Neural cell (in vitro differentiated cells): ENCODE measurements around the gene C1orf50. TPM values are rescaled to one million over a fixed set of nuclear protein-coding genes. Genes with fewer than 3 reads are reported as not detected.

ENCODE experiments used
- H2AFZ ChIP-seq: fragments of 200-600, 300-800 bp; sonication (generic), shearing (Covaris generic); 2 replicates; pipeline ENCODE4 v1.6.0; 2014; ENCODE audit warnings: low read depth, mild to moderate bottlenecking, antibody characterized with exemption, low read length, moderate library complexity
- H3F3A ChIP-seq: fragments of 200-600 bp; shearing (Covaris generic); 2 replicates; pipeline ENCODE4 v1.6.1; 2016; ENCODE audit warnings: mild to moderate bottlenecking, moderate library complexity, mixed read lengths, antibody characterized with exemption, low read length; ENCODE audit not compliant: insufficient read depth, poor library complexity, severe bottlenecking
- H3K27ac ChIP-seq: fragments of 200-600, 300-800 bp; sonication (generic), shearing (Covaris generic); 2 replicates; pipeline ENCODE4 v1.5.1; 2014; ENCODE audit warnings: mild to moderate bottlenecking, low read length, moderate library complexity
- H3K27me3 ChIP-seq: fragments of 300-800, 200-600 bp; sonication (generic), shearing (Covaris generic); 2 replicates; pipeline ENCODE4 v1.6.0; 2014; ENCODE audit warnings: mild to moderate bottlenecking, low read depth, low read length, moderate library complexity; ENCODE audit not compliant: insufficient read depth
- H3K36me3 ChIP-seq: fragments of 300-800, 200-600 bp; sonication (generic), shearing (Covaris generic); 2 replicates; pipeline ENCODE4 v1.5.1; 2014; ENCODE audit warnings: mild to moderate bottlenecking, antibody characterized with exemption, low read length, moderate library complexity; ENCODE audit not compliant: insufficient read depth
- H3K4me2 ChIP-seq: fragments of 300-800, 200-600 bp; sonication (generic), shearing (Covaris generic); 2 replicates; pipeline ENCODE4 v1.6.0; 2014; ENCODE audit warnings: mild to moderate bottlenecking, low read length
- H3K4me3 ChIP-seq: fragments of 300-800, 200-600 bp; sonication (generic), shearing (Covaris generic); 2 replicates; pipeline ENCODE4 v1.5.1; 2014; ENCODE audit warnings: mild to moderate bottlenecking, low read length, moderate library complexity
- H3K79me2 ChIP-seq: fragments of 200-600 bp; shearing (Covaris generic); replicated peaks from 2 replicates; pipeline ENCODE4 v1.6.0; 2014; ENCODE audit warnings: mild to moderate bottlenecking, low read length, moderate library complexity; ENCODE audit not compliant: insufficient read depth
- H3K9ac ChIP-seq: fragments of 300-800, 200-600 bp; sonication (generic), shearing (Covaris generic); 2 replicates; pipeline ENCODE4 v1.6.1; 2016; ENCODE audit warnings: mild to moderate bottlenecking, low read length, mixed read lengths
- H3K9me2 ChIP-seq: fragments of 200-600 bp; shearing (Covaris generic); 2 replicates; pipeline ENCODE4 v1.6.1; 2016; ENCODE audit warnings: mild to moderate bottlenecking, low read length, mixed read lengths; ENCODE audit not compliant: insufficient read depth
- H3K9me3 ChIP-seq: fragments of 200-600, 300-800 bp; sonication (generic), shearing (Covaris generic); 2 replicates; pipeline ENCODE4 v1.6.1; 2016; ENCODE audit warnings: mild to moderate bottlenecking, mixed run types, low read length, moderate library complexity, mixed read lengths
- H4K20me1 ChIP-seq: fragments of 200-600 bp; shearing (Covaris generic); 2 replicates; pipeline ENCODE4 v1.6.1; 2016; ENCODE audit warnings: mild to moderate bottlenecking, mixed run types; ENCODE audit not compliant: insufficient read depth
- EP300 ChIP-seq: fragments of 450-650 bp; conservative IDR thresholded peaks from 2 replicates; pipeline ENCODE4 v1.6.1; 2014; ENCODE audit warnings: antibody characterized with exemption, mild to moderate bottlenecking, moderate library complexity; ENCODE audit not compliant: poor library complexity, severe bottlenecking
- EZH2 ChIP-seq: fragments of 200-600, 300-800 bp; shearing (Covaris generic), sonication (generic); IDR thresholded peaks from 2 replicates; pipeline ENCODE4 v1.6.1; 2014; ENCODE audit warnings: antibody characterized with exemption, low read length, borderline replicate concordance, mild to moderate bottlenecking; ENCODE audit not compliant: insufficient read depth, poor library complexity, severe bottlenecking
- MXI1 ChIP-seq: fragments of 450-650 bp; conservative IDR thresholded peaks from 2 replicates; pipeline ENCODE4 v1.6.1; 2014; ENCODE audit warnings: antibody characterized with exemption, mild to moderate bottlenecking; ENCODE audit not compliant: poor library complexity, severe bottlenecking
- POLR2AphosphoS5 ChIP-seq: IDR thresholded peaks from 2 replicates; pipeline ENCODE4 v1.6.1; 2012
- RAD21 ChIP-seq: fragments of 450-650 bp; conservative IDR thresholded peaks from 2 replicates; pipeline ENCODE4 v1.6.1; 2014; ENCODE audit warnings: antibody characterized with exemption, mild to moderate bottlenecking, moderate library complexity
- SMC3 ChIP-seq: fragments of 450-650 bp; conservative IDR thresholded peaks from 2 replicates; pipeline ENCODE4 v1.6.1; 2014; ENCODE audit warnings: antibody characterized with exemption, mild to moderate bottlenecking, moderate library complexity; ENCODE audit not compliant: poor library complexity
- polyA plus RNA-seq: library from polyadenylated mRNA; depleted of rRNA; stranded (reverse); fragments of >200 nt; gene quantifications from 2 replicates; pipeline ENCODE4 v1.2.3, GENCODE V29; 2014
- TF ChIP-seq, protein P1 (sequence below): IDR thresholded peaks from 2 replicates; pipeline ENCODE4 v1.6.1; 2012; ENCODE audit warnings: borderline replicate concordance
- TF ChIP-seq, protein P2 (sequence below): fragments of 450-650 bp; IDR thresholded peaks from 2 replicates; pipeline ENCODE4 v1.5.1; 2014; ENCODE audit warnings: antibody characterized with exemption, mild to moderate bottlenecking, moderate library complexity; ENCODE audit not compliant: poor library complexity, severe bottlenecking

C1orf50 gene
- polyA plus RNA-seq, 1 donor from 2014 or later = 26.7 TPM

DNA sequence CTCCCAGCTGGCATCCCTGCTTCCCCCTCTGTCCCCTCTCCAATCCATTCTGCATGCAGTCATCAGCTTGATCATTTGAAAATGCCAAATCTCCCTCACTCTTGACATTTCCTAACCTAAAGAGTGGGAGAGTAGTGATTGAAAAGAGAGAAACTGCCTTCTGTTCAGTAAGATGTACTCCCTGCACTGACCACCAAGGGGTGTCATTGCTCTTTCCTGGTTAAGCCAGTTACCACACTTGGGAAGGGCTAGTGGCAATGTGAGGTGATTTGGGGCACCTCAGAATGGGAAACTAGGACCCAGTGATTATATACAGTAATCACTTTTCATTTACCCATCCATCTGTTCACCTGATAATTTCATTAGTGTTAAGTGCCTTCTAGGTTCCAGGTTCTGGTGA is 10.8 kb downstream of the C1orf50 start:
- H3K4me3 ChIP-seq = no peak overlapping the region
- H3K36me3 ChIP-seq = peaks cover 15% of the 10 kb centered on the region
- TF ChIP-seq, protein P1, sequence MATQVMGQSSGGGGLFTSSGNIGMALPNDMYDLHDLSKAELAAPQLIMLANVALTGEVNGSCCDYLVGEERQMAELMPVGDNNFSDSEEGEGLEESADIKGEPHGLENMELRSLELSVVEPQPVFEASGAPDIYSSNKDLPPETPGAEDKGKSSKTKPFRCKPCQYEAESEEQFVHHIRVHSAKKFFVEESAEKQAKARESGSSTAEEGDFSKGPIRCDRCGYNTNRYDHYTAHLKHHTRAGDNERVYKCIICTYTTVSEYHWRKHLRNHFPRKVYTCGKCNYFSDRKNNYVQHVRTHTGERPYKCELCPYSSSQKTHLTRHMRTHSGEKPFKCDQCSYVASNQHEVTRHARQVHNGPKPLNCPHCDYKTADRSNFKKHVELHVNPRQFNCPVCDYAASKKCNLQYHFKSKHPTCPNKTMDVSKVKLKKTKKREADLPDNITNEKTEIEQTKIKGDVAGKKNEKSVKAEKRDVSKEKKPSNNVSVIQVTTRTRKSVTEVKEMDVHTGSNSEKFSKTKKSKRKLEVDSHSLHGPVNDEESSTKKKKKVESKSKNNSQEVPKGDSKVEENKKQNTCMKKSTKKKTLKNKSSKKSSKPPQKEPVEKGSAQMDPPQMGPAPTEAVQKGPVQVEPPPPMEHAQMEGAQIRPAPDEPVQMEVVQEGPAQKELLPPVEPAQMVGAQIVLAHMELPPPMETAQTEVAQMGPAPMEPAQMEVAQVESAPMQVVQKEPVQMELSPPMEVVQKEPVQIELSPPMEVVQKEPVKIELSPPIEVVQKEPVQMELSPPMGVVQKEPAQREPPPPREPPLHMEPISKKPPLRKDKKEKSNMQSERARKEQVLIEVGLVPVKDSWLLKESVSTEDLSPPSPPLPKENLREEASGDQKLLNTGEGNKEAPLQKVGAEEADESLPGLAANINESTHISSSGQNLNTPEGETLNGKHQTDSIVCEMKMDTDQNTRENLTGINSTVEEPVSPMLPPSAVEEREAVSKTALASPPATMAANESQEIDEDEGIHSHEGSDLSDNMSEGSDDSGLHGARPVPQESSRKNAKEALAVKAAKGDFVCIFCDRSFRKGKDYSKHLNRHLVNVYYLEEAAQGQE = no peak
- peak; percentile 80 for TF ChIP-seq SMC3
- no peak for TF ChIP-seq EZH2
- TF ChIP-seq, protein P2, sequence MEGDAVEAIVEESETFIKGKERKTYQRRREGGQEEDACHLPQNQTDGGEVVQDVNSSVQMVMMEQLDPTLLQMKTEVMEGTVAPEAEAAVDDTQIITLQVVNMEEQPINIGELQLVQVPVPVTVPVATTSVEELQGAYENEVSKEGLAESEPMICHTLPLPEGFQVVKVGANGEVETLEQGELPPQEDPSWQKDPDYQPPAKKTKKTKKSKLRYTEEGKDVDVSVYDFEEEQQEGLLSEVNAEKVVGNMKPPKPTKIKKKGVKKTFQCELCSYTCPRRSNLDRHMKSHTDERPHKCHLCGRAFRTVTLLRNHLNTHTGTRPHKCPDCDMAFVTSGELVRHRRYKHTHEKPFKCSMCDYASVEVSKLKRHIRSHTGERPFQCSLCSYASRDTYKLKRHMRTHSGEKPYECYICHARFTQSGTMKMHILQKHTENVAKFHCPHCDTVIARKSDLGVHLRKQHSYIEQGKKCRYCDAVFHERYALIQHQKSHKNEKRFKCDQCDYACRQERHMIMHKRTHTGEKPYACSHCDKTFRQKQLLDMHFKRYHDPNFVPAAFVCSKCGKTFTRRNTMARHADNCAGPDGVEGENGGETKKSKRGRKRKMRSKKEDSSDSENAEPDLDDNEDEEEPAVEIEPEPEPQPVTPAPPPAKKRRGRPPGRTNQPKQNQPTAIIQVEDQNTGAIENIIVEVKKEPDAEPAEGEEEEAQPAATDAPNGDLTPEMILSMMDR = peak; percentile 69
- peak; percentile 74 for TF ChIP-seq RAD21
- no peak overlapping the region for H3K4me2 ChIP-seq
- H3K9me3 ChIP-seq = no peaks in the 10 kb centered on the region
- H3F3A ChIP-seq = no peaks in the 10 kb centered on the region
- no peaks in the 10 kb centered on the region for H3K79me2 ChIP-seq
- no peak overlapping the region for H3K27ac ChIP-seq
- H3K9ac ChIP-seq = no peak overlapping the region
- no peaks in the 10 kb centered on the region for H3K9me2 ChIP-seq
- no peaks in the 10 kb centered on the region for H3K27me3 ChIP-seq
- H2AFZ ChIP-seq = no peak overlapping the region
- no peaks in the 10 kb centered on the region for H4K20me1 ChIP-seq

DNA sequence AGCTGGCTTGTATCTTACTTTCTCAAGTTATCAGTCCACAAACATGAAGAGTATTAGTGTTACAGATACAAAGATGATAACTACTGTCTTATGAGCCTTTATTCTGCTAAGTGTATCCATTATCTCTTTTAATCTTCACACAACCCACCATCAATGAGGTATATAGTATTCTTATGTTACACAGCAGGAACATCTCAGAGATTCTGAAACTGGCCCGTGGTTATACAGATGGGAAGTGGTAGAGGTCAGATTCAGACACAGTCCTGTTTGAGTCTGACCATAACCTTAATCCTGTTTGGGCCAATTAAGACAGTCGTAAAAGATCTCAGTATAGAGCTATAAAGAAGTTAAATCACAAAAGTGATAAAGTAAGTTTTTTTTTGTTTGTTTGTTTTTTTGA is 12.7 kb downstream of the C1orf50 start:
- no peaks in the 10 kb centered on the region for H3K79me2 ChIP-seq
- peaks cover 11% of the 10 kb centered on the region for H3K36me3 ChIP-seq
- H2AFZ ChIP-seq = no peak overlapping the region
- H4K20me1 ChIP-seq = no peaks in the 10 kb centered on the region
- no peak overlapping the region for H3K27ac ChIP-seq
- no peak overlapping the region for H3K9ac ChIP-seq
- no peak overlapping the region for H3K4me2 ChIP-seq
- H3F3A ChIP-seq = no peaks in the 10 kb centered on the region
- no peaks in the 10 kb centered on the region for H3K9me3 ChIP-seq
- no peak overlapping the region for H3K4me3 ChIP-seq
- TF ChIP-seq SMC3 (no peak), EP300 (no peak)
- TF ChIP-seq, protein P2 = no peak
- no peaks in the 10 kb centered on the region for H3K27me3 ChIP-seq
- no peaks in the 10 kb centered on the region for H3K9me2 ChIP-seq

DNA sequence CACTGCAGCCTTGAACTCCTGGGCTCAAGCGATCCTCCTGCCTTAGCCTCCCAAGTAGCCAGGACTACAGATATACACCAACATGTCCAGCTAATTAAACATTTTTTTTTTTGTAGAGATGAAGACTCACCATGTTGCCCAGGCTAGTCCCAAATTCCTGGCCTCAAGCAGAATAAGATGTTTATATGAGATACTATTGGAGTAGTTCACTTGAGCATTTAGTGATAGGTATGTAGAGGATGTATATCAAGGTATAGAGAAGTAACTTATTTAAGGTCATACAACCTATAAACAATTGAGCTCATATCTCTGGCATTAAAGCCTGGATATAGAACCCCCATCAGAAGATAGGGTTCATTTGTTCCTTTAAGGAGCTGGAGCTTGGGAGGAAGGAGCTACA is 13.1 kb downstream of the C1orf50 start:
- H3K27me3 ChIP-seq = no peaks in the 10 kb centered on the region
- no peaks in the 10 kb centered on the region for H3K79me2 ChIP-seq
- H3K36me3 ChIP-seq = peaks cover 6% of the 10 kb centered on the region
- no peak overlapping the region for H3K9ac ChIP-seq
- no peak overlapping the region for H2AFZ ChIP-seq
- no peak overlapping the region for H3K4me3 ChIP-seq
- H3K27ac ChIP-seq = no peak overlapping the region
- no peaks in the 10 kb centered on the region for H3F3A ChIP-seq
- no peaks in the 10 kb centered on the region for H3K9me2 ChIP-seq
- H4K20me1 ChIP-seq = no peaks in the 10 kb centered on the region
- no peak overlapping the region for H3K4me2 ChIP-seq
- no peaks in the 10 kb centered on the region for H3K9me3 ChIP-seq
- TF ChIP-seq RAD21 (no peak), SMC3 (no peak), EP300 (no peak), EZH2 (no peak), MXI1 (no peak), POLR2AphosphoS5 (no peak)
- TF ChIP-seq, protein P2 = no peak
- TF ChIP-seq, protein P1 = no peak
